Measurements from ENCODE around the gene TMEM212.

GRCh38 chr3:171835116-171835515 is 8.0 kb upstream of the TMEM212 start:
- TF ChIP-seq CTCF (conservative IDR thresholded peaks at IDR 0.05), result no peak
- TF ChIP-seq ZFX (IDR thresholded peaks at IDR 0.05), result no peak

Data from C4-2B (cell line).